ENCODE data around the gene CPEB3. TPM values are rescaled to one million over a fixed set of nuclear protein-coding genes. Genes with fewer than 3 reads are reported as not detected.

CPEB3 gene
- total RNA-seq, 1 donor from 2014 or later: 2.2 TPM

DNA sequence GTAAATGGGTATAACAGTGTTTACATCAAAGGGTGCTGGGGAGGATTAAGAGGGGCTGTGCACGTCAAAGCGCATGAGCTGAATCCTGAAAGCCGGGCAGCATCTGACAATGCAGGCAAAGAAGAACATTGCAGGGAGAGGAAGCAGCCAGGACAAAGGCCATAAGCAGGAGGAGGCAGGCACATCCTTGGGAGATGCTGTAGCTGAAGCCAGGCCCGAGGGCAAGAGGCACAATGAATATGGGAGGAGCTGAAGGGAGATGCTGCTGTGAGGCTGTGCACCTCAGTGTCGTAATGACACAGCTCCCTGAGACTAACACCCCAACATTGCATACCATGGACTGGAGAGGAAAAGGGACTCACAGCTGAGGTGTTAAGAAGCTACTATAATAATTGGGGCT lies 238.1 kb downstream of the CPEB3 start:
- Mint-ChIP-seq H3K4me3 (no peak overlapping the region), H3K27me3 (ENCODE audit: insufficient read depth, low read depth) (no peaks in the 10 kb centered on the region), H3K4me1 (peaks cover 4% of the 10 kb centered on the region), H3K36me3 (no peaks in the 10 kb centered on the region), H3K9me3 (no peaks in the 10 kb centered on the region), H3K27ac (no peak overlapping the region)
- no peak overlapping the region for H2AFZ ChIP-seq (replicated peaks)
- no peak overlapping the region for H3K9ac ChIP-seq
- H4K20me1 ChIP-seq (ENCODE audit: low read depth): no peaks in the 10 kb centered on the region
- H3K9me3 ChIP-seq (ENCODE audit: low read depth): no peaks in the 10 kb centered on the region
- TF ChIP-seq EZH2phosphoT487 (IDR thresholded peaks at IDR 0.05) (no peak), EZH2 (IDR thresholded peaks at IDR 0.05) (no peak), CTCF (IDR thresholded peaks at IDR 0.05) (no peak)
- no peak overlapping the region for H3K4me3 ChIP-seq
- H3F3A ChIP-seq (ENCODE audit: low read depth): peaks cover 8% of the 10 kb centered on the region
- H3K79me2 ChIP-seq (ENCODE audit: low read depth): no peaks in the 10 kb centered on the region
- no peaks in the 10 kb centered on the region for H3K36me3 ChIP-seq
- no peak overlapping the region for H3K27ac ChIP-seq
- no peak overlapping the region for H3K4me2 ChIP-seq
- no peaks in the 10 kb centered on the region for H3K27me3 ChIP-seq
- H3K4me1 ChIP-seq: peaks cover 9% of the 10 kb centered on the region
- DNase-seq (ENCODE audit: low spot score): peak; percentile 44

GRCh38 chr10:92052088-92052487 lies 238.8 kb downstream of the CPEB3 start:
- no peaks in the 10 kb centered on the region for H3K36me3 Mint-ChIP-seq
- H3K79me2 ChIP-seq (ENCODE audit: low read depth): no peaks in the 10 kb centered on the region
- peaks cover 4% of the 10 kb centered on the region for H3K4me1 Mint-ChIP-seq
- H2AFZ ChIP-seq (replicated peaks): no peak overlapping the region
- no peak overlapping the region for H3K27ac ChIP-seq
- peaks cover 8% of the 10 kb centered on the region for H3F3A ChIP-seq (ENCODE audit: low read depth)
- no peak overlapping the region for H3K4me2 ChIP-seq
- no peaks in the 10 kb centered on the region for H3K36me3 ChIP-seq
- H3K4me3 Mint-ChIP-seq: no peak overlapping the region
- H3K9ac ChIP-seq: no peak overlapping the region
- DNase-seq (ENCODE audit: low spot score): no peak
- H3K27ac Mint-ChIP-seq: no peak overlapping the region
- peaks cover 9% of the 10 kb centered on the region for H3K4me1 ChIP-seq
- no peaks in the 10 kb centered on the region for H3K27me3 ChIP-seq
- no peaks in the 10 kb centered on the region for H4K20me1 ChIP-seq (ENCODE audit: low read depth)
- H3K9me3 Mint-ChIP-seq: no peaks in the 10 kb centered on the region
- no peak overlapping the region for H3K4me3 ChIP-seq
- no peaks in the 10 kb centered on the region for H3K9me3 ChIP-seq (ENCODE audit: low read depth)
- TF ChIP-seq EZH2phosphoT487 (IDR thresholded peaks at IDR 0.05) (no peak), CTCF (IDR thresholded peaks at IDR 0.05) (no peak), EZH2 (IDR thresholded peaks at IDR 0.05) (no peak)
- no peaks in the 10 kb centered on the region for H3K27me3 Mint-ChIP-seq (ENCODE audit: insufficient read depth, low read depth)

GRCh38 chr10:92047215-92047614 lies 243.7 kb downstream of the CPEB3 start:
- H3K4me3 Mint-ChIP-seq: no peak overlapping the region
- H3K9ac ChIP-seq: no peak overlapping the region
- H3K4me1 ChIP-seq: peaks cover 14% of the 10 kb centered on the region
- H3K27ac Mint-ChIP-seq: no peak overlapping the region
- peaks cover 11% of the 10 kb centered on the region for H3F3A ChIP-seq (ENCODE audit: low read depth)
- no peaks in the 10 kb centered on the region for H4K20me1 ChIP-seq (ENCODE audit: low read depth)
- no peaks in the 10 kb centered on the region for H3K9me3 Mint-ChIP-seq
- no peak overlapping the region for H3K4me2 ChIP-seq
- TF ChIP-seq CTCF (IDR thresholded peaks at IDR 0.05): no peak
- TF ChIP-seq EZH2 (IDR thresholded peaks at IDR 0.05): no peak
- TF ChIP-seq EZH2phosphoT487 (IDR thresholded peaks at IDR 0.05): no peak
- H3K27me3 Mint-ChIP-seq (ENCODE audit: insufficient read depth, low read depth): no peaks in the 10 kb centered on the region
- H3K4me3 ChIP-seq: no peak overlapping the region
- H3K9me3 ChIP-seq (ENCODE audit: low read depth): no peaks in the 10 kb centered on the region
- H3K36me3 Mint-ChIP-seq: peaks cover 1% of the 10 kb centered on the region
- no peak overlapping the region for H2AFZ ChIP-seq (replicated peaks)
- H3K27ac ChIP-seq: no peak overlapping the region
- H3K27me3 ChIP-seq: peaks cover 22% of the 10 kb centered on the region
- H3K4me1 Mint-ChIP-seq: peaks cover 3% of the 10 kb centered on the region
- no peaks in the 10 kb centered on the region for H3K36me3 ChIP-seq
- H3K79me2 ChIP-seq (ENCODE audit: low read depth): no peaks in the 10 kb centered on the region
- no peak for DNase-seq (ENCODE audit: low spot score)

Data from neural progenitor cell (in vitro differentiated cells).